ENCODE data around the gene FARP2. TPM values are rescaled to one million over a fixed set of nuclear protein-coding genes. Genes with fewer than 3 reads are reported as not detected.
A peak's percentile ranks its signal among the peaks of the same experiment; 100 is the strongest.

FARP2 gene
- total and polyA plus RNA-seq, 2 of the 13 experiments (the other 11 are each of a cell fraction or from before 2014, with no cell fraction given), result 28.0 to 45.4 TPM

DNA sequence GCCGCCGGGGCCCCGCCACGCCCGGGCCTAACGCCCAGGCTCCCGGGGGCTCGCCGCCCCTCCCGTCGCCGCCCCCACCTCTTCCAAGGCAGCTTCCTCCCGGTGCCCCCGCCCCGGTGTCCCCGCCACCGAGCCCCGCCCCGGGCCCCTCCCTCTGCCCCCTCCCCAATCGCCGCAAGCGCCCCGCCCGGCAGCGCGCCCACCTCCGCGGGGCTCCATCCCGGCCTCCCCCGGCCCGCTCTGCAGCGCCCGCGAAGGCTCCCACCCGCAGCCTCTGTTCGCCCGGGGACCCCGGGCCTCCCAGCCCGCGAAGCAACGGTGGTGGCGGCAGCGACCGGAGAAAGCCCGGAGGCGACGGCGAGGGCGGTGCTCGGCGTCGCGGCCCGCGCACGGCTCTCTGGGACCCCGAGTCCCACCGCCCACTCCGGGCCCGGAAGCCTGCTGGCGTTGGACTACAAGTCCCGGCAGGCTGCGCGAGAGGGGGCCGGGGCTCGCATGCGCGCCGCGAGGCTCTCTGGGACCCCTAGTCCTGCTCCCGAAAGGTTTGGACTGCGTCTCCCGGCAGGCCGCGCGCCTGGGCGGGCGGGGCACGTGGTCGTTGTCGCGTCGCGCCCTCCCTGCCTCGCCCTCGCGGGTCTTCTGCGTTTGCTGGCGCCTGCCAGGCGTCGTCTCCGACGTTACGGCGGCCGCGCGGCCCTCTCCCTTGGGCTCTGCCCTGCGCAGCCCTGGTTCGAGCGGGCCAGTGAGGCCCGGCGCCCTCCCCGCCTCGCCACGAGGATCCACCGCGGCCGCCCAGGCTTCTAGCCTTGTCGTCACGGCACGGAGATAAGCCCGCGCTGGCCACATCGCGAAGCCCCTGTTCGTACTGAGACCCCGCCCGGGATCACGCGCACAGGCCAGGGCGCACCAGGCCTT, 152.4 kb downstream of the FARP2 start, which contains the start of gene STK25 (continued):
- TF ChIP-seq AKNA (CRISPR knock-in tag; IDR thresholded peaks at IDR 0.05; ENCODE audit: borderline replicate concordance) (peak; percentile 78; the same call in 1 of the 2 replicates), ARID3A (IDR thresholded peaks at IDR 0.05; ENCODE audit: low read depth, low read length) (no peak), ZNF33A (CRISPR knock-in tag; IDR thresholded peaks at IDR 0.05; ENCODE audit: borderline replicate concordance) (no peak), U2AF2 (IDR thresholded peaks at IDR 0.05; ENCODE audit: low read depth, low read length) (no peak), ZNF317 (CRISPR knock-in tag; IDR thresholded peaks at IDR 0.05) (peak; percentile 73), EED (CRISPR knock-in tag; IDR thresholded peaks at IDR 0.05) (peak; percentile 92; the same call in 1 of the 2 replicates), ZNF510 (CRISPR knock-in tag; IDR thresholded peaks at IDR 0.05; ENCODE audit: low read depth) (peak; percentile 98), PPARG (CRISPR knock-in tag; conservative IDR thresholded peaks at IDR 0.05) (peak; percentile 90), AKAP8 (CRISPR knock-in tag; IDR thresholded peaks at IDR 0.05) (peak; percentile 86), DNMT1 (CRISPR knock-in tag; IDR thresholded peaks at IDR 0.05) (peak; percentile 74), MEIS2 (CRISPR knock-in tag; IDR thresholded peaks at IDR 0.05) (peak; percentile 98), RELA (CRISPR knock-in tag; IDR thresholded peaks at IDR 0.05) (peak; percentile 73; the same call in 1 of the 2 replicates), DNMT3B (CRISPR knock-in tag; conservative IDR thresholded peaks at IDR 0.05) (peak; percentile 94; the same call in 1 of the 2 replicates), TGIF2 (CRISPR knock-in tag; IDR thresholded peaks at IDR 0.05) (peak; percentile 93)
- TF ChIP-seq, protein P1, sequence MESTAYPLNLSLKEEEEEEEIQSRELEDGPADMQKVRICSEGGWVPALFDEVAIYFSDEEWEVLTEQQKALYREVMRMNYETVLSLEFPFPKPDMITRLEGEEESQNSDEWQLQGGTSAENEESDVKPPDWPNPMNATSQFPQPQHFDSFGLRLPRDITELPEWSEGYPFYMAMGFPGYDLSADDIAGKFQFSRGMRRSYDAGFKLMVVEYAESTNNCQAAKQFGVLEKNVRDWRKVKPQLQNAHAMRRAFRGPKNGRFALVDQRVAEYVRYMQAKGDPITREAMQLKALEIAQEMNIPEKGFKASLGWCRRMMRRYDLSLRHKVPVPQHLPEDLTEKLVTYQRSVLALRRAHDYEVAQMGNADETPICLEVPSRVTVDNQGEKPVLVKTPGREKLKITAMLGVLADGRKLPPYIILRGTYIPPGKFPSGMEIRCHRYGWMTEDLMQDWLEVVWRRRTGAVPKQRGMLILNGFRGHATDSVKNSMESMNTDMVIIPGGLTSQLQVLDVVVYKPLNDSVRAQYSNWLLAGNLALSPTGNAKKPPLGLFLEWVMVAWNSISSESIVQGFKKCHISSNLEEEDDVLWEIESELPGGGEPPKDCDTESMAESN (CRISPR knock-in tag; conservative IDR thresholded peaks at IDR 0.05), result peak; percentile 98
- TF ChIP-seq, protein P2, sequence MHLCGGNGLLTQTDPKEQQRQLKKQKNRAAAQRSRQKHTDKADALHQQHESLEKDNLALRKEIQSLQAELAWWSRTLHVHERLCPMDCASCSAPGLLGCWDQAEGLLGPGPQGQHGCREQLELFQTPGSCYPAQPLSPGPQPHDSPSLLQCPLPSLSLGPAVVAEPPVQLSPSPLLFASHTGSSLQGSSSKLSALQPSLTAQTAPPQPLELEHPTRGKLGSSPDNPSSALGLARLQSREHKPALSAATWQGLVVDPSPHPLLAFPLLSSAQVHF (CRISPR knock-in tag; IDR thresholded peaks at IDR 0.05), result peak; percentile 99

Data from HepG2 (cell line).